Measurements from ENCODE around the gene TGFBI.

TGFBI gene

GRCh38 chr5:136065588-136065987 lies 36.8 kb downstream of the TGFBI start:
- H2BK12ac ChIP-seq (ENCODE audit: low read length), result no peak overlapping the region
- no peak overlapping the region for H3K4ac ChIP-seq (ENCODE audit: low read depth, low read length)
- H3K27ac ChIP-seq (ENCODE audit: low read depth, low read length), result no peak overlapping the region
- H3K4me1 ChIP-seq (ENCODE audit: control insufficient read depth in 1 of 2, insufficient read depth in 2 of 2, low read length in 2 of 2), result no peaks in the 10 kb centered on the region
- no peak overlapping the region for H3K18ac ChIP-seq (ENCODE audit: low read length)
- WGBS (ENCODE audit: extremely low coverage, insufficient coverage, insufficient read length), result no CpG with 5 or more reads among the region's 2 CpGs
- DNase-seq, result no peak
- peaks cover 46 to 62% of the 10 kb centered on the region in 2 experiments for H3K36me3 ChIP-seq (ENCODE audit: control insufficient read depth in 1 of 2, insufficient read depth in 2 of 2, low read length in 2 of 2)
- H2BK120ac ChIP-seq (ENCODE audit: insufficient read depth, low read length, poor library complexity), result no peak overlapping the region
- H3K27me3 ChIP-seq (ENCODE audit: insufficient read depth, low read length), result no peaks in the 10 kb centered on the region
- no peak overlapping the region for H4K12ac ChIP-seq (ENCODE audit: low read depth, low read length)
- no peak overlapping the region for H2AFZ ChIP-seq (ENCODE audit: insufficient read depth, low read length, poor library complexity)
- no peak overlapping the region for H2AK5ac ChIP-seq (ENCODE audit: low read length)
- H4K8ac ChIP-seq (ENCODE audit: low read depth, low read length), result no peak overlapping the region
- H3K79me1 ChIP-seq (ENCODE audit: low read length), result no peaks in the 10 kb centered on the region
- no peak overlapping the region for H3K4me3 ChIP-seq (ENCODE audit: low read depth, low read length)
- no peak overlapping the region for H3K4me2 ChIP-seq (ENCODE audit: low read length)
- H3K23ac ChIP-seq (ENCODE audit: low read length), result no peak overlapping the region
- H4K91ac ChIP-seq (ENCODE audit: low read depth, low read length), result no peak overlapping the region
- no peaks in the 10 kb centered on the region for H3K79me2 ChIP-seq (ENCODE audit: control insufficient read depth, insufficient read depth, low read length, poor library complexity)
- no peak overlapping the region for H3K14ac ChIP-seq (ENCODE audit: low read length)
- H2BK5ac ChIP-seq (ENCODE audit: low read depth, low read length, poor library complexity), result no peak overlapping the region
- H3K9me3 ChIP-seq (ENCODE audit: insufficient read depth, low read depth, low read length), result no peaks in the 10 kb centered on the region
- H3K9ac ChIP-seq (ENCODE audit: low read length), result no peak overlapping the region

- Histone ChIP-seq H3K4me1 (ENCODE audit: control insufficient read depth in 1 of 2, insufficient read depth in 2 of 2, low read length in 2 of 2) (no peaks in the 10 kb centered on the region), H3K9me3 (ENCODE audit: insufficient read depth, low read depth, low read length) (no peaks in the 10 kb centered on the region), H3K18ac (ENCODE audit: low read length) (no peak overlapping the region), H3K4ac (ENCODE audit: low read depth, low read length) (no peak overlapping the region), H3K4me3 (ENCODE audit: low read depth, low read length) (no peak overlapping the region), H3K4me2 (ENCODE audit: low read length) (no peak overlapping the region), H3K27me3 (ENCODE audit: insufficient read depth, low read length) (no peaks in the 10 kb centered on the region), H4K91ac (ENCODE audit: low read depth, low read length) (no peak overlapping the region), H2BK12ac (ENCODE audit: low read length) (no peak overlapping the region), H4K8ac (ENCODE audit: low read depth, low read length) (no peak overlapping the region), H3K23ac (ENCODE audit: low read length) (no peak overlapping the region), H2BK5ac (ENCODE audit: low read depth, low read length, poor library complexity) (no peak overlapping the region), H4K12ac (ENCODE audit: low read depth, low read length) (no peak overlapping the region), H2AFZ (ENCODE audit: insufficient read depth, low read length, poor library complexity) (no peak overlapping the region), H3K9ac (ENCODE audit: low read length) (no peak overlapping the region), H2BK120ac (ENCODE audit: insufficient read depth, low read length, poor library complexity) (no peak overlapping the region), H3K36me3 (ENCODE audit: control insufficient read depth in 1 of 2, insufficient read depth in 2 of 2, low read length in 2 of 2) (peaks cover 38 to 56% of the 10 kb centered on the region in 2 experiments), H3K14ac (ENCODE audit: low read length) (no peak overlapping the region), H3K79me2 (ENCODE audit: control insufficient read depth, insufficient read depth, low read length, poor library complexity) (no peaks in the 10 kb centered on the region), H3K79me1 (ENCODE audit: low read length) (no peaks in the 10 kb centered on the region), H3K27ac (ENCODE audit: low read depth, low read length) (no peak overlapping the region), H2AK5ac (ENCODE audit: low read length) (no peak overlapping the region)
- WGBS (ENCODE audit: extremely low coverage, insufficient coverage, insufficient read length), result no CpG with 5 or more reads among the region's 4 CpGs
- DNase-seq, result no peak
Measured at GRCh38 chr5:136066661-136067271, 38.0 kb downstream of the TGFBI start.

- Histone ChIP-seq H2AFZ (ENCODE audit: insufficient read depth, low read length, poor library complexity) (no peak overlapping the region), H3K18ac (ENCODE audit: low read length) (no peak overlapping the region), H3K27ac (ENCODE audit: low read depth, low read length) (no peak overlapping the region), H2AK5ac (ENCODE audit: low read length) (no peak overlapping the region), H2BK5ac (ENCODE audit: low read depth, low read length, poor library complexity) (no peak overlapping the region), H2BK12ac (ENCODE audit: low read length) (no peak overlapping the region), H3K4ac (ENCODE audit: low read depth, low read length) (no peak overlapping the region), H3K4me1 (ENCODE audit: control insufficient read depth in 1 of 2, insufficient read depth in 2 of 2, low read length in 2 of 2) (no peaks in the 10 kb centered on the region), H3K79me2 (ENCODE audit: control insufficient read depth, insufficient read depth, low read length, poor library complexity) (no peaks in the 10 kb centered on the region), H3K36me3 (ENCODE audit: control insufficient read depth in 1 of 2, insufficient read depth in 2 of 2, low read length in 2 of 2) (peaks cover 32 to 52% of the 10 kb centered on the region in 2 experiments), H3K4me2 (ENCODE audit: low read length) (no peak overlapping the region), H3K9me3 (ENCODE audit: insufficient read depth, low read depth, low read length) (no peaks in the 10 kb centered on the region), H4K91ac (ENCODE audit: low read depth, low read length) (no peak overlapping the region), H4K8ac (ENCODE audit: low read depth, low read length) (no peak overlapping the region), H3K27me3 (ENCODE audit: insufficient read depth, low read length) (no peaks in the 10 kb centered on the region), H4K12ac (ENCODE audit: low read depth, low read length) (no peak overlapping the region), H3K79me1 (ENCODE audit: low read length) (no peaks in the 10 kb centered on the region), H3K9ac (ENCODE audit: low read length) (no peak overlapping the region), H2BK120ac (ENCODE audit: insufficient read depth, low read length, poor library complexity) (no peak overlapping the region), H3K4me3 (ENCODE audit: low read depth, low read length) (no peak overlapping the region), H3K23ac (ENCODE audit: low read length) (no peak overlapping the region), H3K14ac (ENCODE audit: low read length) (no peak overlapping the region)
- no CpG with 5 or more reads among the region's 1 CpG for WGBS (ENCODE audit: extremely low coverage, insufficient coverage, insufficient read length)
- DNase-seq, result no peak
Measured at GRCh38 chr5:136067422-136067821, 38.6 kb downstream of the TGFBI start.

- Histone ChIP-seq H3K36me3 (ENCODE audit: control insufficient read depth in 1 of 2, insufficient read depth in 2 of 2, low read length in 2 of 2) (peaks cover 11 to 20% of the 10 kb centered on the region in 2 experiments), H3K9me3 (ENCODE audit: insufficient read depth, low read depth, low read length) (no peaks in the 10 kb centered on the region), H3K18ac (ENCODE audit: low read length) (no peak overlapping the region), H4K91ac (ENCODE audit: low read depth, low read length) (no peak overlapping the region), H3K4me3 (ENCODE audit: low read depth, low read length) (no peak overlapping the region), H4K12ac (ENCODE audit: low read depth, low read length) (no peak overlapping the region), H3K79me1 (ENCODE audit: low read length) (no peaks in the 10 kb centered on the region), H3K4me2 (ENCODE audit: low read length) (no peak overlapping the region), H2BK120ac (ENCODE audit: insufficient read depth, low read length, poor library complexity) (no peak overlapping the region), H2AK5ac (ENCODE audit: low read length) (no peak overlapping the region), H3K27ac (ENCODE audit: low read depth, low read length) (no peak overlapping the region), H2BK5ac (ENCODE audit: low read depth, low read length, poor library complexity) (no peak overlapping the region), H3K23ac (ENCODE audit: low read length) (no peak overlapping the region), H3K14ac (ENCODE audit: low read length) (no peak overlapping the region), H2AFZ (ENCODE audit: insufficient read depth, low read length, poor library complexity) (no peak overlapping the region), H3K27me3 (ENCODE audit: insufficient read depth, low read length) (no peaks in the 10 kb centered on the region), H3K9ac (ENCODE audit: low read length) (no peak overlapping the region), H3K4ac (ENCODE audit: low read depth, low read length) (no peak overlapping the region), H3K79me2 (ENCODE audit: control insufficient read depth, insufficient read depth, low read length, poor library complexity) (no peaks in the 10 kb centered on the region), H4K8ac (ENCODE audit: low read depth, low read length) (no peak overlapping the region), H3K4me1 (ENCODE audit: control insufficient read depth in 1 of 2, insufficient read depth in 2 of 2, low read length in 2 of 2) (no peaks in the 10 kb centered on the region), H2BK12ac (ENCODE audit: low read length) (no peak overlapping the region)
- no CpG with 5 or more reads among the region's 9 CpGs for WGBS (ENCODE audit: extremely low coverage, insufficient coverage, insufficient read length)
- DNase-seq, result no peak
Measured at GRCh38 chr5:136070486-136071285, 41.9 kb downstream of the TGFBI start.
